Mammary epithelial cell (primary cell): ENCODE measurements around the gene SMIM44.

ENCODE experiments used
- CTCF ChIP-seq, 2 donors: IDR thresholded peaks in 1 of 2; conservative IDR thresholded peaks in 1 of 2; 2 replicates each; pipeline ENCODE4 v1.5.1; 2011 to 2012; ENCODE audit warnings: inconsistent platforms in 2 of 2, low read length in 2 of 2, mild to moderate bottlenecking in 2 of 2, control low read depth in 1 of 2, low read depth in 1 of 2; ENCODE audit not compliant: insufficient read depth in 1 of 2; ENCODE audit errors: extremely low read depth in 1 of 2
- EZH2 ChIP-seq: IDR thresholded peaks from 2 replicates; pipeline ENCODE4 v1.6.1; 2012; ENCODE audit warnings: low read length, inconsistent platforms, borderline replicate concordance

- TF ChIP-seq CTCF (conservative IDR thresholded peaks at IDR 0.05 in 1 of 2, IDR thresholded peaks at IDR 0.05 in 1 of 2; ENCODE audit: extremely low read depth in 1 of 2, insufficient read depth in 1 of 2, low read depth in 1 of 2, low read length in 2 of 2), result no peak
- no peak for TF ChIP-seq EZH2
Measured at GRCh38 chr19:3441986-3442329, 41.3 kb downstream of the SMIM44 start.
